GM21367 (cell line): Measurements from ENCODE around the gene MTFR2.

Source experiments
- ATAC-seq: cut with Tn5 transposase; IDR thresholded peaks from one replicate; pipeline ENCODE4 v1.9.1; 2021; ENCODE audit not compliant: unreplicated experiment

The MTFR2 gene

DNA sequence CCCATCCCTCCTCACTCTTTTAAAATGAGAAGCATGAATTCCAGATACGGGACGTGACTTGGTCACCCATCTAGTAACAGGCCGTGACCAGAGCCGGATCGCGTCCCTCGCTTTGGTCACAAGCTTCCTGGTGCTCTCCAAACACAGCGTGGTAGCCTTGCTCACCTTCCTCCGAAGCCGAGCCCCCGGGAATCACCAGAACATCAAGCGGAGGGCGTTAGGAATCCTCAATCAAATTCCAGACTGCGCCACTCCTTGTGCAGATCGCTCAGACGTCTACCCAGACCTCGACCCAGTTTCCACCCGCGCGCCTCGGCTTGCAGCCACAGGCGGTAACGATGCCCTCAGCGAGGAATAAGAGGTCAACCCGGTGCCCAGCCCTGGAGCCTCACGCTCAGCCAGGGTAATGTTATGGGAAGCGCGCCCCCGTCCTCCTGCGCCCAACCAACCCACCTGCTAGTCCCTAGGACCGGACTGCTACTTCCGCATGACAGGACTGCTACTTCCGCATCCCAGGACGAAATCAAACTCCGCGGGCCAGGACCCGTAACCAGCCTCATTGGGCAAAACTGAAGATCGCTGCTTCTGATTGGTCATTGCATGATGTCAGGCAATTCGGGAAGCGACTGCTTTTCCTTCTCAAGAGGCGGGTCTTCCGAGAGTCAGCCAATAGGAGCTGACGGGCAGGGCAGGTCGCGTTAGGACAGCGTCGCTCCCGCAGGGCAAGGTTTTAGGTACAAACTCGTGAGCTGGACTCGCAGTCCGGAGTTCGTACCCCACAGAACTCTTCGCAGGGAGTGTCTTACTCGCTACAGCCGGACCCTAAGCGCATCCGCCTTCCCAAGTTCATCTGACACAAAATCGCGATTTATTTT lies at the start of gene MTFR2:
MTFR2 (minus strand) TSS at position 501 of the 875 bp plus-strand sequence. CDS start 1,212 bp downstream, outside the sequence.
- peak; percentile 95 for ATAC-seq

DNA sequence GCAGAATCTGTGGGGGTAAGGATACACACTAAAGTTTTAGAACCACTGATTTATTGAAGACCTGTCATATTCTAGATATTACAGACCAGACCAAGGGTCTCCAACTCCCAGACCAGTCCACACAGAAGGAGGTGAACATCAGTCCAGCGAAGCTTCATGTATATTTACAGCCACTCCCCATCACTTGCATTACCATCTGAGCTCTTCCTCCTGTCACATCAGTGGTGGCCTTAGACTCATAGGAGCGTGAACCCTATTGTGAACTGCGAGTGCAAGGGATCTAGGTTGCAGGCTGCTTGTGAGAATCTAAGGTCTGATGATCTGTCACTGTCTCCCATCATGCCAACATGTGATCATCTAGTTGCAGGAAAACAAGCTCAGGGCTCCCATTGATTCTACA lies 44.5 kb upstream of the MTFR2 start:
- no peak for ATAC-seq

DNA sequence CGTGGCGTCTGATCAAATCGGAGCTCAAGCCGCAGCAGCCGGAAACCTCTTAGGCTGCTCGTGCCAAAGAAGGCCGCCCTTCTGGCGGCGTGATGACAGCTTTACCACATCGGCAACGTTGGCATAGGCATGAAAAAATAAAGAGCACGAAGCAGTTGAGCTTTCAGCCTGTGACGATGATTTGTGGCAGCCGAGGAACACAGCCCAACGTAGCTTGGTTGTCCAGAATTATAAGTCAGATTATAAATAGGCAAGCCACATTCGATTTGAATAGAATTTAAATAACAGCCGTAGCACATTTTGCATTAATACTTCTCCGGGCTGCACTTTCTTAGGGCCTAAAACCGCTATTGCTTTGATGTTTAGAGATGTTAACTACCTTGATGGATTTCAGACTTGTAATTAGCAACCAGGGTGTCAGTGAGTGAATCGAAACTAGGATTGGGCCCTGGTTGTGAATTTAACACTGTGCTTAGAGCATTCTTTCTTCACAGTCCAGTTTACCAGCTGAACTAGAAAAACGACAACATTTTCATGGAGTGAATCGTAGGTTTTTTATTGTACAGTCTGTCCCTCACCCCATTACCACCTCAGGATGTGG lies 40.4 kb upstream of the MTFR2 start:
- peak; percentile 24 for ATAC-seq

DNA sequence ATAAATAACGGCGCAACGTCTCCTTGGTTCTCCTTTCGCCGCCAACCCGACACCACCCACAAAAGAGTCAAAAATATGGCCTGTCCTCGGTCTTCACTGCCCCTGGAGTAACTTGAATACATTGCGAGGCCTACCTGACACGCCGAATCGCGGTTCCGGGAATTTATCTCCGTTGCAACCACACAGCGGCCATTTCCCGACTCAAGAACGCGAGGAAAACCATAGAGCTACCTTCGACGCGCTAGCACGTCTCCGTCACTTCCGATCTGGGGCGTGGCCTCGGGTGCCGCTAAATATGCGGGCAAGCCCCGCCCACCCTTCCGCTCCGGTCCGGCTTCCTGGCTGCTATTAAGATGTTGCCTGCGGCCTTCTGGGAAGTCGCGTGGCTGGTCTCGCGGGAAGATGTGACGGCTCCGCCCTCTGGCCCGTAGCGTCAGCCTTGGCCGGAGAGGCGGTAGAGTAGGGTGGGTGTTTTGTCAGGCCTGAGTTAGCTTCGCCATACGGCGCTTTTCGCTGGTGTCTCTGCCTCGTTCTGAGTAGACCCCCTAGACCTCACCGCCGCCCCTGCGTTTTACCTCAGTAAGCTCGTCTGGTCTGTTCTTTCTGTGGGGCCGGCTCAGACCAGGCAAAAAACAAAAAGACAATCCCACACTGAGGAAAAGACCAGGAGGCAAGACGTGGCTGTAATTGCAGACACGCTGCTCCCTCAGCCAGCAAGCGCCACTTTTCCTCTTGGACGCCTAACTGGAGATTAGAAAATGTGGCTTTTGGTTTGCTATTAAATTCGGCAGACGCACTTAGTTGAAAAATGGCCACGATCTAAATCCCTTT lies 39.7 kb upstream of the MTFR2 start, which contains the start of gene BCLAF1:
BCLAF1 (minus strand) TSS at position 268 of the 831 bp plus-strand sequence. CDS start 9,980 bp downstream, outside the sequence.
- ATAC-seq = peak; percentile 92

DNA sequence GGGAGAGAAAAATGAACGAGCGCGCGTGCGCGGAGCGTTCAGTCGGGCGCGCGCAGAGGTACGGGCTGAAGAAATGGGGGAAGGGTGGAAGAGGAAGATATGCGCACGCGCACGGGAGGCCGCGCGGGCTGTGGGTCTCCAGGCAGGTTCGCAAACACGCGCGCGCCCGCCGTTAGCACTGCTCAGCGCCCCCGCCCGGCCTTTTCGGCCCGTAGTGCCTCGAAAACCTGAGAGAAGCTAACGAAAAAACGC lies 39.1 kb upstream of the MTFR2 start:
- ATAC-seq = peak; percentile 31

DNA sequence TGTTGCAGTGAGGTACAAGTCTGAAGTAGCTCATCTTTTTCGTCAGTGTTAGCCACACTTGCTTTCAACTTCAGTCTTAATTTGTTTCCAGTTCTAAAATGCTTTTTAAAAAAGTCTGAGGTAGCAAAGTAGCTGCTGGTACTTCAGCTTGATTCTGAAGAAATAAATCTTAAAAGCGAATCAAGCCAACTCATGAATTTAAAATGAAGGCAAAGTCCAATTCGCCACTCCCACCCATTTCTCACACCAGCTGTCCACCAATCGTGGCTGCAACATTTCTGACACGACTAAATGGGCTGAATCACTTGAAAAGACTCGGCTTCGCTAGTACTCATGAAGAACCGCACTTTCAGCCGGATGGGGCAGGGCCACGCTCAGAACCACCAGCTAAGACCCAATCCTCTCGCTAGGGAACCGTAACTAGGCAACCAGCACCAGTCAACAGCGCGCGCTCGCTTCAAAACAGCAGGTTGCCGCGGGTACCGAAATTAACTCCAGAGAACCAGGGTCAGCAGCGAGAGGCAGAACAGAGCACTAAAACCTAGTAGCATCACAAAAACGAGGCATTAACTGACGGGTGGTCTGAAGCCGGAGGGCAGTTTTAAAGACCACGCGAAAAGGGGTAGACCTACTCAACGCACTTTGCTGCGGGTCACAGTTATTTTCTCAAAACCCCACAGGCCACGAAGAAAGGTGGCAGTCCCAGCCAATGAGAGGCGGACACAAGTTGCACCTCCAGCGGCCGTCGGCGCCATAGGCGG lies 38.6 kb upstream of the MTFR2 start:
- peak; percentile 30 for ATAC-seq

DNA sequence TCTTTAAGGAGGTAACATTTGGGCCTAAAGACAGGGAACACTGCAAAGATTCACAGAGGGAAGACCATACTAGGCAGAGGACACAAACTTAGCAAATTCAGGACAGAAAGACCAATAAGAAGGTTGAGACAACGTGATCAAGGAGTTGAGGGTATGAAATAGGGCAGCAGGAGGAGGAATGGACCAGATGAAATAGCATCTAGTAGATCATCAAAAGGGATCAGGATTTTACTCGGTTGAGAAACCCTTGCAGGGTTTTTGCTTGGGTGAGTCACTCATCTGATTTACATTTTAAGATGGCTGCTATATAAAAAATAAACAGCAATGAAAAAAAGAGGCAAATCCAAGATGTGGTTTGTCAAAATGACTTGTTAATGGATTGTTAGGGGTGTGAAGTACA lies 34.8 kb upstream of the MTFR2 start:
- no peak for ATAC-seq

DNA sequence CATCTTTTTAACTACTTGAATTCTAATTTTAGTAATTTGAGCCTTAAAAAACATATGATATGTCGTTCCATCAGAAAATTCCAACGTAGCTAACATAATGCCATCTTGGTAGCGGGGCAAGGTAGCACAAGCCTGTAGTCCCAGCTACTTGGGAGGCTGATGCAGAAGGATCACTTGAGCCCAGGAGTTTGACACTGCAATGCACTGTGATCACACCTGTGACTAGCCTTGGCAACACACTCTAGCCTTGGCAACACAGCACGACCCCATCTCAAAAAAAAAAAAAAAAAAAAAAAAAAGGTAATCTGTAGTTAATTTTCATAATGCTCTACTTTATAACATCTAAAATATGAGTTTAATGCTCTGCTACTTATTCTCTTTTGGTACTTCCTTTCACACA lies 32.8 kb upstream of the MTFR2 start:
- ATAC-seq = no peak

DNA sequence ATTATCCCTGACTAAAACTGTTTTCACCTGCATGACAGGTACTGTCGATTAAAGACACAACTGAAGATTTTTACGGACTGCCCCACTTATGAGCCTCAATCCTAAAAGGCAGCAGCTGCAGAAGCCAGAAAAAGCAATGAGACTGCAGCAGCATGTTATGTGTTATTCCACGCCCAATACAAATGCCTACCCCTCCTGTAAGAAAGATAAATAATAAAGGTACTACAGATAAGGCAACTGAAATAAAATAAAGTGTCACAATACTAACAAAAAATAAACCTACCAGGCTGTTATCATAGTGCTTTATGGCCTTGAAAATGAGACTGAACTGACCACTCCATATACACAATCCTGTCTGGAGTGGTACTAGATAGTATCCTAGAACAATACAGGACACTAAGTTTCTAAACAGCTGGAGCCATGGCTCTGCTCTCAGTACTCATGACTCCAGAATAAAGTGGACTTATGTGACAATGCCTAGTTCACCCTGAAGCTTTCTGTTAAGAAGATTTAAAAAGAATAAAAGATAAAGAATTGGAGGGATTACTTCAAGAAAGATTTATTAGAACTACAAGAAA lies 30.0 kb upstream of the MTFR2 start:
- ATAC-seq = no peak

DNA sequence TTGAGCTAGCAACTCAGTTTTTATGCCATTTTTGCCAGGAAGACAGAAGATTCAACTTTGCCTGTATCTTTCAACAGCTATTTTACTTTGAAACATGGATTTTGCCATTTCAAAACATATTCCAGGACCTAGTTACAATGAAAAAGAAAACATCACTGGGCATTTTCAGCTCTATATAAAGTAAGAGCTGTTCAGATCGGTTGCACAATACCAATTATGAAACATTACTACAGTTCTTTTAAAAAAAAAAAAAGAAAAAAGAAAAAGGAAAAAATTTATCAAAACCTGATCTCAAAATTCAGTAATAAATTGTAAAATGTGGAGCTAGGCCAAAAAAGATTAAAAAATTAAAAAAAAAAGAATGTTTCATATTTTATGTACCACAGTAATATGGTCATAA lies 24.0 kb upstream of the MTFR2 start:
- no peak for ATAC-seq

DNA sequence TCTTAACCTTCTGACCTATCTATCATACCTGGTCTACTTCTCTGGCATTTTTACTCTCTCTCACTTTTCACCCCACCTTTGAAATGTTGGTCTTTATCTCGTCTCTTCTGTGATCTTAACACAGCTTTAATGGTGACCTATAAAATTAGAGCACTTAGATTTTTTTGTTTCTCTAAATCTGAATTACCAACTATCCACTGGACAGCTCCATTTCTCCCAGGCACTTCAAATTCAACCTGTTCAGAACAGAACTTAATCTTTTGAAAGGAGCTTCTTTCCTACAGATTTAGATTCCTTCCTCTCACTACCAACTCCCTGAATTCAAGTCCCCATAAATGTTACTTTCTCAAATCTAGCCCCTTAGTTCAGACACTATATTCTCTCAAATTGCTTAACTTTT lies 15.0 kb upstream of the MTFR2 start:
- no peak for ATAC-seq

DNA sequence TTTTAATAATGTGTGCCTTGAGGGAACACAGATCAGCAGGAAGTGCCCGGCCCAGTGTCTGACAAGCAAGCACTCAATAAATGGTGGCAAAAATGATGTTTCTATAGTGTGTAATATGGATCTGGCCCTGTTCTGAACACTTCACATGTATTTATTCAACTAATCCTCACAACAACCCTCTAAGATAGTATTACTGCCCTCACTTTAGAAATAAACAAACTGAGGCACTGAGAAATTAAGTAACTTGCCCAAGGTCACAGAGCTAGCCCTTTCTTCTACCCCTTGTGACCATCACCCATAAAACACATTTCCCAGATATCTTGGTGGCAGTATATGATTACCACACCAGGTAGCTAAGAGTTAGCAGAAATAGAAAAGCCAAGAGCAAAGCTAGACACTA lies 12.8 kb upstream of the MTFR2 start:
- ATAC-seq = no peak

DNA sequence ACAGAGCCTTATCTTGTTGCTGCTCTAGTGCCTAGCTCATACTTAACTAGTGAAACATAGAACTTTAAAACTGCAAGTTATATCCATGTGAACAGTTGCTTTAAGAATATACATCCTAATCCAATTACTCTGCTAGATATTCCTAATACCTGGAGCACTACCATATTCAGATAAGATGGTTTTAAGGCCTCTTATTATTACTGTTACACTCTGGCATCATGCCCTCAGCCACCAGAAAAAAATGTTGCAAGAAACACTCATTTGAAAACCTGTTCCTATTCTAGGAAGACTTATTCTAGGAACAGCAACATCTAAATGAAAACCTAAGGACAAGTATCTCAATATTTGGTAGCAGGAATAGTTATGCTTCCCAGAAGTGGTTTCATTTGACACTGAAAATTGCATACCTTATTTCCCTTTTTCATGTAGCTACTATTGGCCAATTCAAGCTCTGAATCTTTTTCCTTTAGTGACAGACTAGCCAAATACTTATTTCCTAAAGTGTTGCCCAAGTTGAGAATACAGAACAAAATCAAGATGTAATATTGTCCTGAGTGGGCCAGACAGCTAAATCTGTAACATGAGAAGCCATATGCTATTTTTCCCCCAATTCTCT lies 4.8 kb upstream of the MTFR2 start:
- ATAC-seq = no peak

DNA sequence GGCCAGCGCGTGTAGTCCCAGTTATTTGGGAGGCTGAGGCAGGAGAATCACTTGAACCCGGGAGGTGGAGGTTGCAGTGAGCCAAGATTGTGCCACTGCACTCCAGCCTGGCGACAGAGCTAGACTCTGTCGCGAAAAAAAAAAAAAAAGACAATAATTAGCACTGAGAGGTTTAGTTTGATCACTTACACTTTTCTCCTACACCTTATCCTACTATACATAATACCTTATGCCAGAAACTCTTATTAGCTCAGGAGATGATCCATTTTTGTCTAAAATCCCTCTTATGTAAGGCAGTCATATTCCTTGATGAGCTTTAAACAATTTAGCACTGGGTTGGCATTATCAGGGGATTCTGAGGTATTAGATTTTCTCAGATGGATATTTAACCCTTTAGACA lies 3.6 kb upstream of the MTFR2 start:
- ATAC-seq = no peak

DNA sequence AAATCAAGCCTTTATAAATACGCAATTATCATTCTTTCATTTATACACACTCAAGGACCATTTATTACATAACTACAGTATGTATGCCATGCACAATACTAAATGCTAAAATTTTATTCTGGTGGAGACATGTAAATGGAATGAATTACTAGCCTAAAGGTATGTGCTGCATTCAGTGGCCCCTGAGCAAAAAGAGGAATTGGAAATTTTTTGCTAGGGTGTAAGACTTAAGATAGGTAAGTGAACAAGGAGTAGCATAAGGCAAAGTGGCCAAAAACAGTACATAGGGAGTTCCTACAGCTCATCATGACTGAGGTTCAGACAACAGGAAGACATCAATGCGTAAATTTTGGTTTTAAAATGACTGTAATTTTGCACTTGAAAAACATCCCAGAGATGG lies 2.3 kb upstream of the MTFR2 start:
- ATAC-seq = no peak

DNA sequence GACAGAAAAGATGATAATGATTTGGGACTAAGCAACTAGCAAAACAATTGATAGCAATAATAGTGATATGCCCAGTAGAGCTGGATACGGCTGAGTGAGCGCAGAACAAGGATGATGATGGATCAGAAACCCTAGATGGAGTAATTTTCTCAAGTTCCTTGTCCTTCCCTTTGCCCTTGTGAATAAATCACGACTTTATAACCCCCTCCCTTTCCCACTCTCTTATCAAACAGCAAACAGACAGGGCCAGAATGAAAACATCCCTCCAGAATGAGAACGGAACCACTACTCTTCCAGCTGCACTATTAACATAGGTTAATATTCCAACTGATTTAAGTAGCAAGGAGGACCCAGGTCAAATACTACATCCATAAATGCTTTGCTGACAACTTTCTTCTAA lies 1.3 kb upstream of the MTFR2 start:
- ATAC-seq = no peak

DNA sequence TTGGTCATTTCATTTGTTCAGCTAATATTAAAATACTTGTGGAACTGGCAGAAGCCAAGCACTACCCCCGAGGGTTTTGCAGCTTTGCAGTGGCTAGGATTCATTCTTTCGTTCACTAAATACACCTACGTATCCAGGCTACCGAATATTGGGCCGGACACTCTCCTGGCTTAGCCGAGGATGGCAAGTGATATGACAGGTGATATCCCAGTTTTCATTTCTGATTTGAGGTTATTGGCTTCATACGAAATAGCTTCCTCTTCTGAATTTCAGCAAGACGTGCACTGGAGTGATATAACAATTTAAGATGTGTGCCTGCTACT lies 536 bp upstream of the MTFR2 start:
- peak; percentile 12 for ATAC-seq

DNA sequence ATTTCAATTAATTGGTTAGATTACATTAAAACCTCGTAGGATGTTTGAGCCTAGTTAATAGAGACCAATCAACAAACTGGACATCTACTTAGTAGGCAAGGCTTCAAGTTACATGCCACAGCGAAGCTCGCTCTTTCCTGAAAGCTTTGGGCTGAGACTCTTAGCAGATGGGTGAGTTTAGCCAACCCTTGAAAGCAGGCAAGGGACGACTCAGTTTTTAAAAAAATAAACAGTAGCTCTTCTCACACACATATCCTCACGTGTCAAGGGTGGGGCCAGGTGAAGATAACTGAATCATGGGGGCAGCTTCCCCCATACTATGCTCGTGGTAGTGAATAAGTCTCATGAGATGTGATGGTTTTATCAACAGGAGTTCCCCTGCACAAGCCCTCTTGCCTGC lies 775 bp downstream of the MTFR2 start:
- no peak for ATAC-seq

DNA sequence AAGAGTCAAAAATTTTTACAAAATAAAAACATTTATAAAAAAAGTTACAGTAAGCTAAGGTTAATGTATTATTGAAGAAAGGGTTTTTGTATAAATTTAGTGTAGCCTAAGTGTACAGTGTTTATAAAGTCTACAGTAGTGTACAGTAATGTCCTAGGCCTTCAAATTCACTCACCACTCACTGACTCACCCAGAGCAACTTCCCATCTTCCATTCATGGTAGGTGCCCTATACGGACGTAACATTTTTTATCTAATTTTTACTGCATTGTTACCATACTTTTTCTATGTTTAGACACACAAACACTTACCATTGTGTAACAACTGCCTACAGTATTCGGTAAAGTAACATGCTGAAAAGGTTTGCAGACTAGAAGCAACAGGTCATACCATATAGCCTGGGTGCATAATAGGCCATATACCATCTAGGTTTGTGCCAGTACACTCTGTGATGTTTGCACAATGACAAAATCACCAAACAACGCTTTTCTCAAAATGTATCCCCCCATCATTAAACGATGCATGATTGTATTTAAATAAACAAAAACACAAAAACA lies 6.0 kb downstream of the MTFR2 start:
- no peak for ATAC-seq
